Liver (tissue), 9 donors: ENCODE data around the gene BCL2. TPM values are rescaled to one million over a fixed set of nuclear protein-coding genes. Genes with fewer than 3 reads are reported as not detected.

ENCODE experiments used
- DNase-seq: peaks from one replicate; pipeline ENCODE4 v3.0.0-alpha.2; 2017; ENCODE audit warnings: low spot score
- H3K27ac ChIP-seq, 2 donors: one replicate each; pipeline ENCODE4 v1.7.0; 2013; ENCODE audit warnings: inconsistent platforms in 2 of 2, low read length in 2 of 2, control low read depth in 1 of 2, low read depth in 1 of 2, mild to moderate bottlenecking in 1 of 2
- H3K27me3 ChIP-seq, 4 donors: one replicate each; pipeline versions ENCODE4 v1.6.1 to v1.7.0; 2013; ENCODE audit warnings: low read length in 3 of 4, inconsistent platforms in 1 of 4, mild to moderate bottlenecking in 1 of 4, moderate library complexity in 1 of 4; ENCODE audit not compliant: control insufficient read depth in 4 of 4, insufficient read depth in 4 of 4
- H3K36me3 ChIP-seq, 4 donors: one replicate each; pipeline versions ENCODE4 v1.6.1 to v1.7.0; 2013; ENCODE audit warnings: low read length in 3 of 4, mild to moderate bottlenecking in 3 of 4, low read depth in 1 of 4, moderate library complexity in 1 of 4; ENCODE audit not compliant: control insufficient read depth in 4 of 4, insufficient read depth in 3 of 4
- H3K4me1 ChIP-seq, 4 donors: one replicate each; pipeline versions ENCODE4 v1.6.1 to v1.7.0; 2013; ENCODE audit warnings: low read length in 3 of 4, mild to moderate bottlenecking in 3 of 4, moderate library complexity in 1 of 4; ENCODE audit not compliant: control insufficient read depth in 4 of 4, insufficient read depth in 4 of 4
- H3K4me3 ChIP-seq, 3 donors: one replicate each; pipeline versions ENCODE4 v1.6.1 to v1.7.0; 2013; ENCODE audit warnings: low read length in 3 of 3, control low read depth in 1 of 3, low read depth in 1 of 3, mild to moderate bottlenecking in 1 of 3
- H3K9ac ChIP-seq, 2 donors: one replicate each; pipeline ENCODE4 v1.7.0; 2013; ENCODE audit warnings: low read length in 2 of 2, mild to moderate bottlenecking in 2 of 2, moderate library complexity in 2 of 2, control low read depth in 1 of 2, low read depth in 1 of 2
- H3K9me3 ChIP-seq, 4 donors: one replicate each; pipeline versions ENCODE4 v1.6.1 to v1.7.0; 2013; ENCODE audit warnings: low read length in 3 of 4; ENCODE audit not compliant: control insufficient read depth in 4 of 4
- ATF3 ChIP-seq: IDR thresholded peaks from 2 replicates; pipeline ENCODE4 v1.6.1; 2016; ENCODE audit warnings: antibody characterized with exemption
- CTCF ChIP-seq: fragments of 150-350 bp; IDR thresholded peaks from 2 replicates; pipeline ENCODE4 v1.5.1; 2017; ENCODE audit warnings: improper control_type of control experiment, low read depth, low read length; ENCODE audit not compliant: missing input control
- EGR1 ChIP-seq, 2 donors: IDR thresholded peaks; 2 replicates each; pipeline ENCODE4 v1.6.1; 2016 to 2018; ENCODE audit warnings: antibody characterized with exemption in 2 of 2, low read depth in 2 of 2
- FOXA1 ChIP-seq: IDR thresholded peaks from 2 replicates; pipeline ENCODE4 v1.6.1; 2016; ENCODE audit warnings: antibody characterized with exemption
- FOXA2 ChIP-seq: IDR thresholded peaks from 2 replicates; pipeline ENCODE4 v1.6.1; 2016; ENCODE audit warnings: antibody characterized with exemption
- GABPA ChIP-seq, 2 donors: IDR thresholded peaks in 1 of 2; conservative IDR thresholded peaks in 1 of 2; 2 replicates each; pipeline ENCODE4 v1.6.1; 2016; ENCODE audit warnings: antibody characterized with exemption in 2 of 2, mild to moderate bottlenecking in 1 of 2, moderate library complexity in 1 of 2
- HNF4A ChIP-seq, 2 donors: conservative IDR thresholded peaks; 2 replicates each; pipeline ENCODE4 v1.6.1; 2016; ENCODE audit warnings: antibody characterized with exemption in 2 of 2, mild to moderate bottlenecking in 2 of 2
- HNF4G ChIP-seq: IDR thresholded peaks from 2 replicates; pipeline ENCODE4 v1.6.1; 2016; ENCODE audit warnings: antibody characterized with exemption
- JUND ChIP-seq, 2 donors: IDR thresholded peaks; 2 replicates each; pipeline ENCODE4 v1.6.1; 2016; ENCODE audit warnings: antibody characterized with exemption in 2 of 2
- MAX ChIP-seq: IDR thresholded peaks from 2 replicates; pipeline ENCODE4 v1.6.1; 2016; ENCODE audit warnings: antibody characterized with exemption
- NR2F2 ChIP-seq: IDR thresholded peaks from 2 replicates; pipeline ENCODE4 v1.6.1; 2016; ENCODE audit warnings: antibody characterized with exemption
- RAD21 ChIP-seq, 2 donors: IDR thresholded peaks; 2 replicates each; pipeline ENCODE4 v1.6.1; 2016; ENCODE audit warnings: antibody characterized with exemption in 2 of 2, mild to moderate bottlenecking in 2 of 2
- REST ChIP-seq: IDR thresholded peaks from 2 replicates; pipeline ENCODE4 v1.6.1; 2016; ENCODE audit warnings: antibody characterized with exemption, mild to moderate bottlenecking
- RXRA ChIP-seq, 2 donors: IDR thresholded peaks; 2 replicates each; pipeline ENCODE4 v1.6.1; 2017 to 2018; ENCODE audit warnings: antibody characterized with exemption in 2 of 2, mild to moderate bottlenecking in 1 of 2
- SP1 ChIP-seq: IDR thresholded peaks from 2 replicates; pipeline ENCODE4 v1.6.1; 2018; ENCODE audit warnings: antibody characterized with exemption, mild to moderate bottlenecking
- TAF1 ChIP-seq: conservative IDR thresholded peaks from 2 replicates; pipeline ENCODE4 v1.6.1; 2016; ENCODE audit warnings: antibody characterized with exemption, mild to moderate bottlenecking
- YY1 ChIP-seq: IDR thresholded peaks from 2 replicates; pipeline ENCODE4 v1.6.1; 2016; ENCODE audit warnings: antibody characterized with exemption, mild to moderate bottlenecking
- ZBTB33 ChIP-seq: IDR thresholded peaks from 2 replicates; pipeline ENCODE4 v1.6.1; 2016; ENCODE audit warnings: antibody characterized with exemption
- WGBS: extraction: QIAGEN DNeasy Blood & Tissue Kit; methylation state at CpG from one replicate; pipeline ENCODE4 v1.1.7; 2013; 5-methylcytosine and 5-hydroxymethylcytosine counted together
- polyA plus RNA-seq, 2 donors: library from polyadenylated mRNA; stranded (reverse) in 1 of 2; unstranded in 1 of 2; fragments of 200-250 nt in 1 of 2; fragments of >200 nt in 1 of 2; fragmentation: Nextera tagmentation in 1 of 2; extraction: Ambion mirVana in 1 of 2; gene quantifications; one replicate each; pipeline versions ENCODE4 v1.2.1 to v1.2.3, GENCODE V29; 2013 to 2015
- total RNA-seq, 2 donors: library from RNA; depleted of rRNA; stranded (reverse); fragments of >200 nt; gene quantifications; one replicate each; pipeline ENCODE4 v1.2.3, GENCODE V29; 2014
- donor health status: healthy.
- donor health status: healthy.
- donor health status: healthy.
- donor health status: healthy.
- donor health status: healthy.

The BCL2 gene
- total and polyA plus RNA-seq, 4 donors: 0.40 to 3.9 (median 1.4) TPM

GRCh38 chr18:63145851-63146555 lies 173.6 kb downstream of the BCL2 start:
- 88% methylated on average over 18 of the region's 18 CpGs for WGBS
- Histone ChIP-seq H3K4me1 (peaks cover 10 to 26% (median 17%) of the 10 kb centered on the region in 4 donors), H3K36me3 (no peaks in the 10 kb centered on the region), H3K4me3 (no peak overlapping the region), H3K27me3 (no peaks in the 10 kb centered on the region), H3K9ac (no peak overlapping the region), H3K9me3 (no peaks in the 10 kb centered on the region), H3K27ac (no peak overlapping the region)
- no peak for DNase-seq
- TF ChIP-seq HNF4G (no peak), NR2F2 (no peak), MAX (no peak), RXRA (IDR thresholded peaks at IDR 0.05) (no peak), FOXA1 (no peak), TAF1 (no peak), YY1 (no peak), SP1 (no peak), ZBTB33 (no peak), REST (no peak)

GRCh38 chr18:63145166-63145850 lies 174.3 kb downstream of the BCL2 start:
- no peak overlapping the region for H3K27ac ChIP-seq
- H3K36me3 ChIP-seq: no peaks in the 10 kb centered on the region
- no peak for DNase-seq
- 92% methylated on average over 8 of the region's 8 CpGs for whole genome bisulfite sequencing
- H3K27me3 ChIP-seq: no peaks in the 10 kb centered on the region
- H3K4me1 ChIP-seq: peaks cover 10 to 26% (median 17%) of the 10 kb centered on the region in 4 donors
- H3K9me3 ChIP-seq: no peaks in the 10 kb centered on the region
- H3K4me3 ChIP-seq: no peak overlapping the region
- H3K9ac ChIP-seq: no peak overlapping the region
- TF ChIP-seq FOXA2 (no peak), GABPA (IDR thresholded peaks at IDR 0.05 in 1 of 2, conservative IDR thresholded peaks at IDR 0.05 in 1 of 2) (no peak), RXRA (IDR thresholded peaks at IDR 0.05) (no peak), YY1 (no peak), TAF1 (no peak), RAD21 (IDR thresholded peaks at IDR 0.05) (no peak), ZBTB33 (no peak), EGR1 (IDR thresholded peaks at IDR 0.05; ENCODE audit: low read depth in 2 of 2) (no peak), NR2F2 (no peak), JUND (IDR thresholded peaks at IDR 0.05) (no peak), CTCF (no peak), HNF4A (conservative IDR thresholded peaks at IDR 0.05) (no peak), MAX (no peak), SP1 (no peak), ATF3 (no peak), FOXA1 (no peak), HNF4G (no peak)
